Chondrocyte (in vitro differentiated cells): ENCODE results near the gene PCDHGC5. TPM values are rescaled to one million over a fixed set of nuclear protein-coding genes. Genes with fewer than 3 reads are reported as not detected.

ENCODE experiments used
- DNase-seq: peaks from one replicate; pipeline ENCODE4 v3.0.0; 2021; ENCODE audit warnings: mixed read lengths, low spot score
- H3K27ac Mint-ChIP-seq: one replicate; pipeline ENCODE4 v1.8.0; 2021; ENCODE audit warnings: mild to moderate bottlenecking, moderate library complexity, mixed read lengths; ENCODE audit not compliant: unreplicated experiment
- H3K27me3 Mint-ChIP-seq: 2 replicates; pipeline ENCODE4 v1.8.0; 2021; ENCODE audit warnings: low read depth, mixed read lengths
- H3K36me3 Mint-ChIP-seq: 2 replicates; pipeline ENCODE4 v1.8.0; 2021; ENCODE audit warnings: low read depth, mixed read lengths
- H3K4me1 Mint-ChIP-seq: 2 replicates; pipeline ENCODE4 v1.8.0; 2021; ENCODE audit warnings: low read depth, mild to moderate bottlenecking, mixed read lengths
- H3K4me3 Mint-ChIP-seq: one replicate; pipeline ENCODE4 v1.8.0; 2021; ENCODE audit warnings: mild to moderate bottlenecking, moderate library complexity, mixed read lengths; ENCODE audit not compliant: unreplicated experiment
- H3K9me3 Mint-ChIP-seq: 2 replicates; pipeline ENCODE4 v1.8.0; 2021; ENCODE audit warnings: low read depth, mixed read lengths
- CTCF ChIP-seq: fragments of 200-600 bp; sonication (generic); IDR thresholded peaks from 2 replicates; pipeline ENCODE4 v1.5.0; 2021; ENCODE audit warnings: antibody characterized with exemption, mild to moderate bottlenecking, moderate library complexity
- total RNA-seq: library from RNA; stranded (reverse); gene quantifications from 3 replicates; pipeline ENCODE4 v1.2.1, GENCODE V29; 2021

Gene PCDHGC5
- total RNA-seq, 1 donor from 2014 or later: 1.7 TPM

- H3K4me1 Mint-ChIP-seq: peaks cover 81% of the 10 kb centered on the region
- H3K27me3 Mint-ChIP-seq: no peaks in the 10 kb centered on the region
- no peak for TF ChIP-seq CTCF
- no peaks in the 10 kb centered on the region for H3K9me3 Mint-ChIP-seq
- DNase-seq: no peak
- no peak overlapping the region for H3K4me3 Mint-ChIP-seq
- no peak overlapping the region for H3K27ac Mint-ChIP-seq
- H3K36me3 Mint-ChIP-seq: peaks cover 4% of the 10 kb centered on the region
Measured at GRCh38 chr5:141479776-141480175, 9.1 kb upstream of the PCDHGC5 start.

- H3K27ac Mint-ChIP-seq: no peak overlapping the region
- TF ChIP-seq CTCF: no peak
- H3K4me1 Mint-ChIP-seq: peaks cover 55% of the 10 kb centered on the region
- no peaks in the 10 kb centered on the region for H3K9me3 Mint-ChIP-seq
- no peak overlapping the region for H3K4me3 Mint-ChIP-seq
- H3K36me3 Mint-ChIP-seq: peaks cover 4% of the 10 kb centered on the region
- no peak for DNase-seq
- no peaks in the 10 kb centered on the region for H3K27me3 Mint-ChIP-seq
Measured at GRCh38 chr5:141483902-141484301, 5.0 kb upstream of the PCDHGC5 start.

GRCh38 chr5:141484310-141484640 lies 4.6 kb upstream of the PCDHGC5 start:
- Mint-ChIP-seq H3K27me3 (no peaks in the 10 kb centered on the region), H3K27ac (no peak overlapping the region), H3K36me3 (peaks cover 4% of the 10 kb centered on the region), H3K4me1 (peaks cover 56% of the 10 kb centered on the region), H3K4me3 (peak overlapping the region; percentile 50), H3K9me3 (no peaks in the 10 kb centered on the region)
- TF ChIP-seq CTCF: no peak
- no peak for DNase-seq

- H3K4me1 Mint-ChIP-seq: peaks cover 55% of the 10 kb centered on the region
Measured at GRCh38 chr5:141484641-141485311, 4.1 kb upstream of the PCDHGC5 start, which contains the start of gene PCDHGC4. TSS of gene PCDHGC4 (plus strand) at chr5:141485030. CDS start at chr5:141485174, 144 bp downstream.

More at GRCh38 chr5:141484641-141485311, 4.1 kb upstream of the PCDHGC5 start, which contains the start of gene PCDHGC4:
- Mint-ChIP-seq H3K9me3 (no peaks in the 10 kb centered on the region), H3K27me3 (no peaks in the 10 kb centered on the region), H3K36me3 (peaks cover 4% of the 10 kb centered on the region), H3K27ac (no peak within 1 kb of the TSS), H3K4me3 (peak within 1 kb of the TSS; percentile 50)
- no peak for TF ChIP-seq CTCF
- no peak for DNase-seq
